ENCODE data around the gene GPX3. TPM values are rescaled to one million over a fixed set of nuclear protein-coding genes. Genes with fewer than 3 reads are reported as not detected.

Gene GPX3
- total and polyA plus RNA-seq, 2 of the 8 experiments (the other 6 are each of a cell fraction or from before 2014, with no cell fraction given) = 27.8 to 77.9 TPM

DNA sequence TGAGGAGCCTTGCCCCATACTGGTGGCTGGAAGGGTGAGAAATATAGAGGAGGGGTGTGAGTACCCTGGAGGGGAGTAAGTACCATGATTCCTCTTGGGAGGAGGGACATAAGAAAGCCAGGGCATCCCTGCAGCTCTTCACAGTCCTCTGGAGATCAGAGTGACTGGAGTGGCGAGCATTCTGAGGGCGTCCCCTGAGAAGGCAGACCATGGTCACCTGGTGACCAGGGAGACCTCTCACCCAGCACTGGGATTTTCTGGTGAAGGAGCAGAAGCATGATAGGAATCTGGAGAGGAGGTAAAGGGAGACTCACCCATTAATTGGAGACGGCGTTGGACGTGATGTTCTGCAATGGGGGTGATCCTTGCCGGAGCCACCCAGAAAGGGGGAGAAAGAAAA lies 27.7 kb upstream of the GPX3 start:
- H3K4ac ChIP-seq (replicated peaks; ENCODE audit: insufficient read length, low read depth, low read length) = no peak overlapping the region
- H3K79me2 ChIP-seq (ENCODE audit: control insufficient read depth in 1 of 2, insufficient read depth in 2 of 2, low read length in 2 of 2) = no peaks in the 10 kb centered on the region
- H2BK5ac ChIP-seq (ENCODE audit: low read depth, low read length) = no peak overlapping the region
- H2AK5ac ChIP-seq (ENCODE audit: low read depth, low read length) = no peak overlapping the region
- H3K79me1 ChIP-seq (ENCODE audit: low read depth, low read length) = no peaks in the 10 kb centered on the region
- H2BK12ac ChIP-seq (ENCODE audit: low read depth, low read length) = no peak overlapping the region
- H3K14ac ChIP-seq (ENCODE audit: insufficient read length) = no peak overlapping the region
- H2BK15ac ChIP-seq (ENCODE audit: low read length) = no peak overlapping the region
- no peaks in the 10 kb centered on the region for H4K20me1 ChIP-seq (replicated peaks in 1 of 2; ENCODE audit: control insufficient read depth in 1 of 2, insufficient read depth in 2 of 2, low read length in 2 of 2)
- ChIA-PET CTCF (ENCODE audit: partially characterized antibody) (no interaction called here), POLR2A (ENCODE audit: partially characterized antibody) (no interaction called here)
- no peaks in the 10 kb centered on the region for H3K27me3 ChIP-seq (replicated peaks in 1 of 4; ENCODE audit: control insufficient read depth in 3 of 4, extremely low read depth in 1 of 4, insufficient read depth in 3 of 4, low read length in 3 of 4)
- H3K9me3 ChIP-seq (ENCODE audit: insufficient read depth in 2 of 2, low read depth in 1 of 2, low read length in 1 of 2) = peaks cover 7 to 8% of the 10 kb centered on the region in 2 experiments; a peak in 1 of 4 replicates
- H3K23me2 ChIP-seq (ENCODE audit: low read depth, low read length) = no peaks in the 10 kb centered on the region
- no peak overlapping the region for H2AFZ ChIP-seq (ENCODE audit: low read length)
- no peak overlapping the region for H4K5ac ChIP-seq (ENCODE audit: insufficient read length, low read depth, low read length)
- no peak overlapping the region for H2BK20ac ChIP-seq (ENCODE audit: low read length)
- no peak overlapping the region for H2BK120ac ChIP-seq (replicated peaks; ENCODE audit: low read depth, low read length)
- H3K27ac ChIP-seq (ENCODE audit: low read depth, low read length) = no peak overlapping the region
- DNase-seq (ENCODE audit: low read depth in 1 of 2, low spot score in 2 of 2) = no peak
- H3K18ac ChIP-seq (ENCODE audit: extremely low read depth, low read length) = no peak overlapping the region
- no peaks in the 10 kb centered on the region for H3K36me3 ChIP-seq (ENCODE audit: control insufficient read depth in 2 of 4, insufficient read depth in 4 of 4, low read length in 3 of 4)
- no peaks in the 10 kb centered on the region for H3K4me1 ChIP-seq (replicated peaks in 1 of 4; ENCODE audit: control insufficient read depth in 3 of 4, insufficient read depth in 4 of 4, low read length in 3 of 4)
- H4K91ac ChIP-seq (replicated peaks; ENCODE audit: insufficient read length, low read length) = no peak overlapping the region
- H3K4me3 ChIP-seq (ENCODE audit: extremely low read depth in 1 of 4, insufficient read depth in 2 of 4, low read depth in 3 of 4, low read length in 4 of 4) = no peak overlapping the region
- no peak overlapping the region for H3K4me2 ChIP-seq (ENCODE audit: insufficient read depth in 1 of 2, low read depth in 2 of 2, low read length in 2 of 2)
- no peak for FAIRE-seq
- WGBS, 2 experiments (ENCODE audit: extremely low coverage in 1 of 2, insufficient coverage in 1 of 2, insufficient read length in 1 of 2, insufficient replicate concordance in 2 of 2, low coverage in 1 of 2, low lambda C conversion rate in 2 of 2, missing lambda C conversion rate in 1 of 2) = 86% methylated on average over 6 of the region's 6 CpGs; no CpG with 5 or more reads in 1 of the 2 experiments
- no peak overlapping the region for H4K8ac ChIP-seq (ENCODE audit: extremely low read depth, insufficient read depth, low read length)
- H3K9ac ChIP-seq (replicated peaks in 1 of 4; ENCODE audit: extremely low read depth in 1 of 4, low read depth in 3 of 4, low read length in 3 of 4) = no peak overlapping the region
- TF ChIP-seq POU5F1 (IDR thresholded peaks at IDR 0.05; ENCODE audit: low read depth, low read length) = no peak
- no peak for TF ChIP-seq SP2 (IDR thresholded peaks at IDR 0.05; ENCODE audit: low read length)
- TF ChIP-seq GTF2F1 (IDR thresholded peaks at IDR 0.05; ENCODE audit: borderline replicate concordance, low read depth, low read length) = no peak
- TF ChIP-seq, protein P1, sequence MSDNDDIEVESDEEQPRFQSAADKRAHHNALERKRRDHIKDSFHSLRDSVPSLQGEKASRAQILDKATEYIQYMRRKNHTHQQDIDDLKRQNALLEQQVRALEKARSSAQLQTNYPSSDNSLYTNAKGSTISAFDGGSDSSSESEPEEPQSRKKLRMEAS (IDR thresholded peaks at IDR 0.05) = no peak
- TF ChIP-seq NANOG (IDR thresholded peaks at IDR 0.05; ENCODE audit: insufficient read depth, low read depth, low read length, poor library complexity, severe bottlenecking) = no peak
- TF ChIP-seq BACH1 (IDR thresholded peaks at IDR 0.05; ENCODE audit: low read length) = no peak
- no peak for TF ChIP-seq KDM4A (IDR thresholded peaks at IDR 0.05; ENCODE audit: low read depth, low read length, severe bottlenecking)
- TF ChIP-seq YY1 (IDR thresholded peaks at IDR 0.05; ENCODE audit: low read depth, low read length) = no peak
- no peak for TF ChIP-seq GABPA (IDR thresholded peaks at IDR 0.05; ENCODE audit: borderline replicate concordance, insufficient read depth, low read length)
- no peak for TF ChIP-seq TCF12 (IDR thresholded peaks at IDR 0.05; ENCODE audit: low read depth, low read length)
- TF ChIP-seq TAF7 (optimal IDR thresholded peaks at IDR 0.05; ENCODE audit: borderline replicate concordance, low read depth, low read length) = no peak
- no peak for TF ChIP-seq HDAC6 (IDR thresholded peaks at IDR 0.05; ENCODE audit: low read depth, low read length)
- no peak for TF ChIP-seq EGR1 (IDR thresholded peaks at IDR 0.05; ENCODE audit: borderline replicate concordance, low read depth, low read length)
- H3K23ac ChIP-seq (ENCODE audit: insufficient read length) = no peak overlapping the region
- H3K56ac ChIP-seq (replicated peaks; ENCODE audit: insufficient read length, low read depth, low read length) = no peak overlapping the region
